ENCODE measurements around the gene PRR16. TPM values are rescaled to one million over a fixed set of nuclear protein-coding genes. Genes with fewer than 3 reads are reported as not detected.

The PRR16 gene
- total and polyA plus RNA-seq, 5 donors, result 6.9 to 13.3 (median 7.5) TPM

- ATAC-seq (peak; percentile 25 to 75), DNase-seq (no peak)
- intact Hi-C loops (cut with DNase I), result no loop called here
- WGBS, result 45% methylated on average over 2 of the region's 2 CpGs
- no peak overlapping the region for H3K4me3 ChIP-seq (ENCODE audit: low read length)
- peaks cover 2% of the 10 kb centered on the region for H3K4me1 ChIP-seq (ENCODE audit: control insufficient read depth, insufficient read depth, low read length)
- no peaks in the 10 kb centered on the region for H3K9me3 ChIP-seq (ENCODE audit: control insufficient read depth, low read length)
- H3K27ac ChIP-seq (ENCODE audit: low read length), result no peak overlapping the region
- H3K27me3 ChIP-seq (ENCODE audit: control insufficient read depth, insufficient read depth), result no peaks in the 10 kb centered on the region
Observed at GRCh38 chr5:120614531-120615180, 150.6 kb downstream of the PRR16 start.

- no peak for DNase-seq
- no peaks in the 10 kb centered on the region for H3K27me3 ChIP-seq (ENCODE audit: control insufficient read depth, insufficient read depth)
- no peak overlapping the region for H3K4me3 ChIP-seq (ENCODE audit: low read length)
- H3K4me1 ChIP-seq (ENCODE audit: control insufficient read depth, insufficient read depth, low read length), result no peaks in the 10 kb centered on the region
- H3K9me3 ChIP-seq (ENCODE audit: control insufficient read depth, low read length), result no peaks in the 10 kb centered on the region
- H3K27ac ChIP-seq (ENCODE audit: low read length), result no peak overlapping the region
- WGBS, result 68% methylated on average over 7 of the region's 7 CpGs
- intact Hi-C loops (cut with DNase I), result no loop called here
- ATAC-seq, result no peak
Observed at GRCh38 chr5:120615967-120616645, 152.0 kb downstream of the PRR16 start.

GRCh38 chr5:120621339-120621738 lies 157.2 kb downstream of the PRR16 start:
- no peak for DNase-seq
- intact Hi-C loops (cut with DNase I), result no loop called here
- Histone ChIP-seq H3K27ac (ENCODE audit: low read length) (no peak overlapping the region), H3K4me3 (ENCODE audit: low read length) (no peak overlapping the region), H3K4me1 (ENCODE audit: control insufficient read depth, insufficient read depth, low read length) (no peaks in the 10 kb centered on the region), H3K9me3 (ENCODE audit: control insufficient read depth, low read length) (no peaks in the 10 kb centered on the region), H3K27me3 (ENCODE audit: control insufficient read depth, insufficient read depth) (no peaks in the 10 kb centered on the region)
- 63% methylated on average over 2 of the region's 2 CpGs for WGBS
- ATAC-seq, result no peak

DNA sequence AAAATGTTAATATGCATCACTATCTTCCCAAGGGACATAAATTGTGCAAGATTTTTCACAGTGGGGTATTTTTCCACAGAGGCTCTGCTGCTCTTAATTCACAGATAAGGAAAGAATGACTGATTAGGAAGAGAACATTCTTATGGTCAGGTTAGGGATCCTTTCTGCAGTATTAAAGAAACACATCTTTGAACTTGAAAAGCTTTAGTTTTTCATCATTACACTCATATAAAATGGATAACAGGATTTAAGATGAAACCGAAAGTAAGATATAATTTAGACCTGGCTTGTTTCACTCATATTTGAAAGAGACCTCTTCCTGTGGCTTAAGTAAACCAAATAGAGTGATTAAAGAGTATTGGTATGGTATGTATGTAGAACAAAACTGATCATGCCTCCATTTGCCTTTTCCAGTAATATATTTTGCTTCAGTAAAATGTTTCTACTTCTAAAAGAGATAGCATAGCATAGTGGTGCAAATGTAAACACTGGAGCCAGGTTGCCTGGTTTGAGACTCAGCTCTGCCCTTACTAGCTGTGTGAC lies 160.0 kb downstream of the PRR16 start:
- intact Hi-C loops (cut with DNase I), result no loop called here

GRCh38 chr5:120628156-120628555 lies 164.1 kb downstream of the PRR16 start:
- WGBS, result 86% methylated on average over 3 of the region's 3 CpGs
- Histone ChIP-seq H3K4me3 (ENCODE audit: low read length) (no peak overlapping the region), H3K4me1 (ENCODE audit: control insufficient read depth, insufficient read depth, low read length) (no peaks in the 10 kb centered on the region), H3K27me3 (ENCODE audit: control insufficient read depth, insufficient read depth) (no peaks in the 10 kb centered on the region), H3K27ac (ENCODE audit: low read length) (no peak overlapping the region), H3K9me3 (ENCODE audit: control insufficient read depth, low read length) (no peaks in the 10 kb centered on the region)
- no peak for DNase-seq
- intact Hi-C loops (cut with DNase I), result no loop called here
- ATAC-seq, result no peak

More for the DNA sequence above, 160.0 kb downstream of the PRR16 start:
- Histone ChIP-seq H3K4me3 (ENCODE audit: low read length) (no peak overlapping the region), H3K27ac (ENCODE audit: low read length) (no peak overlapping the region), H3K9me3 (ENCODE audit: control insufficient read depth, low read length) (no peaks in the 10 kb centered on the region), H3K4me1 (ENCODE audit: control insufficient read depth, insufficient read depth, low read length) (no peaks in the 10 kb centered on the region), H3K27me3 (ENCODE audit: control insufficient read depth, insufficient read depth) (no peaks in the 10 kb centered on the region)
- no peak for ATAC-seq
- no peak for DNase-seq
- 37% methylated on average over 1 of the region's 1 CpG for WGBS

DNA sequence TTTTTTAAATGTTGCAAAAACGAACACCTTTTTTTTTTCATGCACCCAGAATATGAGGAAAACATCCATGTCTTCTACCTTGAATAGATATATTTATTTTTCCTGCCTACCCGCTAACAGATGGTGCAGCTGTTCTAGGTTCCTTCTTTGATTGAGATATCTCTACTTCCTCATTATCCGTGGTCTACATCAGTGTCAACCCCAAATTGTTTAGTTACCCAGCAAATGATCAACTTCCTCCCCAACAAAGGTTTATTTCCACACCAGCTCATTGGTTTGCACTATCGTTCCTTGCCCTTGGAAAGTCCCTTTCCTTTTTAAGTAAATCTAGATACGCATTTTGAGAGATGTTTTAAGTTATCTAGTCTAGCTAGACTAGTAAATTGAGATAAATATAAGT lies 166.4 kb downstream of the PRR16 start:
- 77% methylated on average over 5 of the region's 5 CpGs for WGBS
- DNase-seq (no peak), ATAC-seq (no peak)
- Histone ChIP-seq H3K4me3 (ENCODE audit: low read length) (no peak overlapping the region), H3K9me3 (ENCODE audit: control insufficient read depth, low read length) (no peaks in the 10 kb centered on the region), H3K27me3 (ENCODE audit: control insufficient read depth, insufficient read depth) (no peaks in the 10 kb centered on the region), H3K27ac (ENCODE audit: low read length) (no peak overlapping the region), H3K4me1 (ENCODE audit: control insufficient read depth, insufficient read depth, low read length) (no peaks in the 10 kb centered on the region)
- intact Hi-C loops (cut with DNase I), result no loop called here

GRCh38 chr5:120631611-120632010 lies 167.5 kb downstream of the PRR16 start:
- intact Hi-C loops (cut with DNase I), result no loop called here
- Histone ChIP-seq H3K4me3 (ENCODE audit: low read length) (no peak overlapping the region), H3K4me1 (ENCODE audit: control insufficient read depth, insufficient read depth, low read length) (no peaks in the 10 kb centered on the region), H3K27me3 (ENCODE audit: control insufficient read depth, insufficient read depth) (no peaks in the 10 kb centered on the region), H3K9me3 (ENCODE audit: control insufficient read depth, low read length) (no peaks in the 10 kb centered on the region), H3K27ac (ENCODE audit: low read length) (no peak overlapping the region)
- WGBS, result 80% methylated on average over 2 of the region's 2 CpGs
- no peak for ATAC-seq
- peak in 1 of 3 donors; percentile 16 for DNase-seq

- H3K27ac ChIP-seq (ENCODE audit: low read length), result no peak overlapping the region
- no peak for DNase-seq
- WGBS, result 91% methylated on average over 3 of the region's 3 CpGs
- intact Hi-C loops (cut with DNase I), result no loop called here
- H3K4me3 ChIP-seq (ENCODE audit: low read length), result no peak overlapping the region
- ATAC-seq, result no peak
- no peaks in the 10 kb centered on the region for H3K9me3 ChIP-seq (ENCODE audit: control insufficient read depth, low read length)
- H3K4me1 ChIP-seq (ENCODE audit: control insufficient read depth, insufficient read depth, low read length), result no peaks in the 10 kb centered on the region
- no peaks in the 10 kb centered on the region for H3K27me3 ChIP-seq (ENCODE audit: control insufficient read depth, insufficient read depth)
Observed at GRCh38 chr5:120632430-120632829, 168.3 kb downstream of the PRR16 start.

GRCh38 chr5:120638449-120638848 lies 174.3 kb downstream of the PRR16 start:
- 57% methylated on average over 3 of the region's 3 CpGs for WGBS
- DNase-seq, result no peak

GRCh38 chr5:120640778-120641177 lies 176.7 kb downstream of the PRR16 start:
- DNase-seq (no peak), ATAC-seq (peak in 1 of 2 donors; percentile 82)
- Histone ChIP-seq H3K9me3 (ENCODE audit: control insufficient read depth, low read length) (no peaks in the 10 kb centered on the region), H3K27ac (ENCODE audit: low read length) (no peak overlapping the region), H3K4me1 (ENCODE audit: control insufficient read depth, insufficient read depth, low read length) (no peaks in the 10 kb centered on the region), H3K27me3 (ENCODE audit: control insufficient read depth, insufficient read depth) (no peaks in the 10 kb centered on the region), H3K4me3 (ENCODE audit: low read length) (no peak overlapping the region)
- intact Hi-C loops (cut with DNase I), result no loop called here
- 64% methylated on average over 3 of the region's 3 CpGs for WGBS

More at GRCh38 chr5:120638449-120638848, 174.3 kb downstream of the PRR16 start:
- Histone ChIP-seq H3K27ac (ENCODE audit: low read length) (no peak overlapping the region), H3K4me1 (ENCODE audit: control insufficient read depth, insufficient read depth, low read length) (no peaks in the 10 kb centered on the region), H3K27me3 (ENCODE audit: control insufficient read depth, insufficient read depth) (no peaks in the 10 kb centered on the region), H3K4me3 (ENCODE audit: low read length) (no peak overlapping the region), H3K9me3 (ENCODE audit: control insufficient read depth, low read length) (no peaks in the 10 kb centered on the region)
- intact Hi-C loops (cut with DNase I), result no loop called here
- no peak for ATAC-seq

DNA sequence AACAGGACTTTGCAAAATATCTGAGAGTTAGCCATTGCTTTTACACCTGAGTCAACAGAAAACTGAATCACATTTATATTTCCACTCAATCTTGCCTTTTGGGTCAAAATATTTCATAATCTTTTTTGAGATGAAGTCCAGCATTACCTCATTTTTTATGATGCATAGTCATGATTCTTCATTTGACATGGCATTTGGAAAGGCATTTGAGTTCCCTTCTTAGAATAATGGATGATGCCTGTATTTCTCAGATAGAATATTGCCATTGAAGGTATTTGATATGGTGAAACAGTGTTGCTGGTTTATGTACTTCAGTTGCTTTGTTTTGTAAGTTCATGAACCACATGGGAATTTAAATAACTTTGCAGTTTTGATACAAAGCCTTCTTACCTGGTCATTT lies 180.4 kb downstream of the PRR16 start:
- H3K4me3 ChIP-seq (ENCODE audit: low read length), result no peak overlapping the region
- no peaks in the 10 kb centered on the region for H3K4me1 ChIP-seq (ENCODE audit: control insufficient read depth, insufficient read depth, low read length)
- no peaks in the 10 kb centered on the region for H3K27me3 ChIP-seq (ENCODE audit: control insufficient read depth, insufficient read depth)
- H3K9me3 ChIP-seq (ENCODE audit: control insufficient read depth, low read length), result no peaks in the 10 kb centered on the region
- no peak overlapping the region for H3K27ac ChIP-seq (ENCODE audit: low read length)
- intact Hi-C loops (cut with DNase I), result no loop called here
- DNase-seq (no peak), ATAC-seq (no peak)
